Measurements from ENCODE around the gene STARD7.

The STARD7 gene

DNA sequence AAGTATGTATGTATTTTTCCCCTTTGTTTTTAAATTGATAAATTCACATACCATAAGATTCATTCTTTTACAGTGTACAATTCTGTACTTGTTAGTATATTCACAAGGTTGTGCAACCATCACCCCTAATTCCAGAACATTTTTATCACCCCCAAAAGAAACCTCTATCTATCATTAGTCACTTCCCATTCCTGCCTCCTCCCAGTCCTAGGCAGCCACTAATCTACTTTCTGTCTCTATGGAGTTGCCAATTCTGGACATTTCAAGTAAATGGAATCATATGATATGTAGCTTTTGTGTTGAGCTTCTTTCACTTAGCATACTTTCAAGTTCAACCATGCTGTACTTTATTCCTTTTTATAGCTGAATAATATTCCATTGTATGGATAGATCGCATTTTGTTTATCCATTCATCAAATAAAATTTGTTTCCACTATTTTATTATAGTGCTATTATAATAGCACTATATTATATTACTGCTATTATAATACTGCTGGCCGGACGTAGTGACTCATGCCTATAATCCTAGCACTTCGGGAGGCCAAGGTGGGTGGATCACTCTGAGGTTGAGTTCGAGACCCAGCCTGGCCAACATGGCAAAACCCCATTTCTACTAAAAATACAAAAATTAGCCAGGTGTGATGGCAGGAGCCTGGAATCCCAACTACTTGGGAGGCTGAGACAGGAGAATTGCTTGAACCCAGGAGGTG is 10.9 kb downstream of the STARD7 start:
- DNase-seq (ENCODE audit: low read depth, low spot score) = no peak

DNA sequence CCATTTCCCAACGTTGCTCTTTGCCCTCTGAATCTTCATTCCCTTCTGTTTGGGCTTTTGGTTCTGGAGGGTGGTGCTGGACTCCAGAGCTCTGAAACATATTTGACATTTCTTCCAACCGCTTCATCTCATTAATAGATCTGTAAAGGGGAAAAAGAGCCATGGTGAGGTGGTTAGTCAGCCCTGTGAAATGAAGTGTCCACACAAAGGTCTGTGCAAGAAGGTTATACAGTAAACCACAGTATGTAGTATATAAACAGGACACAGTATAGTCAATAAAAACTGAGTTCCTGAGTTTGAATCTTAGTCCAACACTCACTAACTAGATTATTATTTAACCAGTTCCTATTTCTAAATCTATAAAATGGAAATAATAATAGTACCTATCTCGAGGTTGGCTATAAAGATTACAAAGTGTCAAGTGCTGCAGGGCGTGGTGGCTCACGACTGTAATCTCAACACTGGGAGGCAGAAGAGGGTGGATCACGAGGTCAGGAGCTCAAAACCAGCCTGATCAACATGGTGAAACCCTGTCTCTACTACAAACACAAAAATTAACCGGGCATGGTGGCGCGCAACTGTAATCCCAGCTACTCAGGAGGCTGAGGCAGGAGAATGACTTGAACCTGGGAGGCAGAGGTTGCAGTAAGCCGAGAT is 13.1 kb downstream of the STARD7 start:
- peak; percentile 77 for DNase-seq (ENCODE audit: low read depth, low spot score)

DNA sequence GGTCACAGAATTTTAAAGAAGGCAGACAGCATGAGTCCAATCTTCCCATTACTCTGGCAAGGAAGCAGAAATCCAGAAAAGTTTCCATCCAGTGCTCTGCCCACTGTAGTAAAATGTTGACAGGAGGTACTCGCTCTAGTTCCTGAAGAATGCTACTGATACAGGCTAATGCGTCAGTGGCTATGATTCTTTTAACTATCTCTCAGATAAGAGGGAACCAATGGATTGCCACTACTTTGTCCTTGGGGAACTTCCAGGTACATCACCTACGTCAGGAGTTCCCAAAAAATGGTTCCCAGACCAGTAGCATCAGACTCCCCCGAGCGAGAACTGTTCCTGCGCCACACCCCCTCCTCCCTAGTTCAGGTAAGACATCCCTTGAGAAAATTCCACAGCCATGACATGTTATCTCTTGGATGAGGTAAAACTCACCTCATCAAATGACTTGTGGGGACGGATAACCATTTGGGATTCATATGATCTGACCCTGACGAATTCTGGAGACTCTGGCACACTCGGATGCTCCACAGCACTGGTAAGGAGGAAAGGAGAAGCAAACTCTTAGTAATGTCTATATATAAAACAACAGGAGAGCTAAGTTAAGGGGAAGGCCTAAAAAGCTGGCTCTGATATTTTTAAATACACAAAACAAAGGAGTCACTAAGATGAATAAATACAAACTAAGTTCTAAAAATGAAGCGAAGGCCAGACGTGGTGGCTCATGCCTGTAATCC is 16.5 kb downstream of the STARD7 start:
- no peak for DNase-seq (ENCODE audit: low read depth, low spot score)

DNA sequence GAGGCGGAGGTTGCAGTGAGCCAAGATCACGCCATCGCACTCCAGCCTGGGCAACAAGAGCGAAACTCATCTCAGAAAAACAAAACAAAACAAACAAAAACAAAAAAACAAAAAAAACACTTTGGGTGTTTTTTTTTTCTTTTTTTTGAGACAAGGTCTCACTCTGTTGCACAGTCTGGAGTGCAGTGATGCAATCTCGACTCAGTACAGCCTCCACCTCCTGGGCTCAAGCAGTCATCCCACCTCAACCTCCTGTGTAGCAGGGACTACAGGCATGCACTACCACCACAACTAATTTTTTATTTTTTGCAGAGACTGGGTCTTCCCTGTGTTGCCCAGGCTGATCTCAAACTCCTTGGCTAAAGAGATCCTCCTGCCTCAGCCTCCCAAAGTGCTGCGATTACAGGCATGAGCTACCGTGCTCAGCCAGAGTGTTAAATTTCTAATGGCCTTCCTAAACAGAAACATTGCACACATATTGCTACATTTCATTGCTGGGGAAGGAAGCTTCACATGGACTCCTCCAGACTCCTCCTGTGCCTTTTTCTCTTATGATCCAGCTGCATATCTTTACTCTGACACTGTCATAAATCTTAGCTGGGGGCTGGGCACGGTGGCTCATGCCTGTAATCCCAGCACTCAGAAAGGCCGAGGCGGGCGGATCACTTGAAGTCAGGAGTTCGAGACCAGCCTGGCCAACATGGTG is 19.7 kb downstream of the STARD7 start:
- no peak for DNase-seq (ENCODE audit: low read depth, low spot score)

DNA sequence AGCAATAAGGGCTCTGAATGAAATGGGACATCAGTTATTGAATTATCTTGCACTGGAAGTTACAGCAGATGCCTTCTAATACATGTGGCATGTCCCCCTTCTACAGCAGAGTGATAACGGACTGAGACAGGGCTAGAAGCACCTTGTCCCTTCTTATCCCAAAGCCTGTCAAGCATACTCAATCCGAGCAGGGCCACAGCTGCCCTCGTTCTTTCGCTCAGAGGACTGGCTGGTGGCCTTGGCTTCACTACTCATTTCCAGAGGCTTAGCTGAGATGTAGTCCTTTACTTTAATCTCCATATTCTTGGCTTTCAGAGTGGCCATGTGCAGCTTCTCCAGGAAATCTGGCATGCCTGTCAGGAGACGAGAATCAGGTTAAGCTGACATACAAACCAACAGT is 22.1 kb downstream of the STARD7 start:
- DNase-seq (ENCODE audit: low read depth, low spot score) = no peak

DNA sequence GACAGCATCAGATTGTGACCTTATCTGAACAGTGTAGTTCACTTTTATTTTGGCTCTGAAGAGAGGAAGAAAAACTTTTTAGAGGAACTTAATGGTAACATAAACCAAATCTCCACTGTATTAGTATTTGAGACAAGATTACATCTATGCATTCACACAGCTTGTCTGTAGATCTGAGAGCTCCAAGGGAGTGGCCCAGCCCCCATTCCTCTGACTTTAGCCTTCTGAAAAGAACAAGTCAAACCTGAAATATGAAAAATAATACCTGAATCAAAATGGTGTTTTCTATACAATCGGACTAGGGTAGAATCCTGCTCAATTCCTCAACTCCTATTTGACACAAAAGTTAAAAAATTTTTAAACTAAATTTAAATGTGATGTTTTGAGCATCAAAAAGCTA is 23.1 kb downstream of the STARD7 start:
- no peak for DNase-seq (ENCODE audit: low read depth, low spot score)

DNA sequence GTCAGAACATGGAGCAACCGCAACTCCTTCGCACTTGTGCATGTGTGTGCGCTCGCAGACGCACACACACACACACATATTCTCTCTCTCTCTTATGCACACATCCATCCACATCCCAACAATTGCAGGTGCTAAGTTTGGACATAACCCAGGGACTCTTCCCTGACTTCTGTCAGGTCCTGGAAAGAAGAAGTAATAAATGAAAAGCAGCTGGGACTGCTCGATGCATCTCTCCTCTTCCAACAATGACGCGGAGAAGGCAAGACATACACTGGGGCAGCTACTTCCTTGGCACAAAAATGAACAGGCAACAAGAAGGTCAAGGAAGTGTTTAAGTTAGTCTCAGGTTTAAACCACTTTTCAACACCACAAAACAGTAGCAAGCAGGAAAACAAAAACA is 23.6 kb downstream of the STARD7 start:
- no peak for DNase-seq (ENCODE audit: low read depth, low spot score)

DNA sequence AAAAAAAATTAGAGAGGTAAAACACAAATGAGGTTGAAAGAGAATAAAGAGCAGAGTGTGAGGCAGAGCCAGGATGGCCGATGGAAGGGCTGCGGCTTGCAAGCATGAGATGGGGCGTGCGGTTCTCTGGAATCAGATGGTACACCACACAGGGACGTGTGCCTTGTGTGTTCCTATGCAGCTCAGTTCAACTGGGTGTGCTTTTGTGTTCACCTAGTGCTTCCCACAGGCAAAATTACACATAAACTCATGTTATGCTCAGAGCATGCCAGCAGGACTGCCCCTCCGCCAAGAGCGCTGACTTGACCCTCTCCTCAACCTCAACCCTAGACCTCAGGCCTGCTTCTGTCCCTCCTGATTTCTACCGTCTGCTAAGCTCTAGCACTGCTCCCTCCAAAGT is 24.4 kb downstream of the STARD7 start:
- DNase-seq (ENCODE audit: low read depth, low spot score) = no peak

DNA sequence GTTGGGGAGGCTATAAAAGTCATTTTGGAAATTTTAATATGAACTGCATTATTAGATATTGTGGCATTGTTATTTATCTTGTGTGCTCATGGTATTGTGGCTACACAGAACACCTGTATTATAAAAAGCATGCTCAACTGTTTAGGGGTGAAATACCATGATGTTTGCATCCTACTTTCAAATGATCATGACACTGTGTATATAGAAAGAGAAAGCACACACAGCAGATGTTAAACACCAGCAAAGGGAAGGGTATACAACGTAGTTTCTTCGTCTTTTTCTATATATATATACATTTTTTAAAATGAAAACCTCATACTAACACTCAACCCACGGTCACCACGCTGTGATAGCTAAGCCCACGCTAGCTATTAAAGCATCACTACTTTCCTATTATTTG is 27.1 kb downstream of the STARD7 start:
- no peak for DNase-seq (ENCODE audit: low read depth, low spot score)

DNA sequence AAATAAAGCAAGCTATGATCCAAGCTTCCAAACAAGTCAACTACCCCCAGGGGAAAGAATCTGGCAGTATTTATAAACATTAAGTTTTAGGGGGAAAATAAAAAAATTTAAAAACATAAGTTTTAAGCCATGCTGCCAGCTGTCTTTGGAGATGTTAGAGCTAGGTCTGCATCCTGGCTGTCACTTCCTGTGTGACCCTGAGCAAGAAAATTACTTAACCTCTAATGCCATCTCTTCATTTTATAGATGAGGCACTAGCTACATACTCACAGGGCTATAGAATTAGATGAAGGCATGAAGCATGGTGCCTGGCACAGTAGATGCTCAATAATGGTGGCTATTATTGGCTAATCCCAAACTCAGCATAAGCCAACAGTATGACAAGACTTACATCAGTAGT is 28.1 kb downstream of the STARD7 start:
- DNase-seq (ENCODE audit: low read depth, low spot score) = no peak

DNA sequence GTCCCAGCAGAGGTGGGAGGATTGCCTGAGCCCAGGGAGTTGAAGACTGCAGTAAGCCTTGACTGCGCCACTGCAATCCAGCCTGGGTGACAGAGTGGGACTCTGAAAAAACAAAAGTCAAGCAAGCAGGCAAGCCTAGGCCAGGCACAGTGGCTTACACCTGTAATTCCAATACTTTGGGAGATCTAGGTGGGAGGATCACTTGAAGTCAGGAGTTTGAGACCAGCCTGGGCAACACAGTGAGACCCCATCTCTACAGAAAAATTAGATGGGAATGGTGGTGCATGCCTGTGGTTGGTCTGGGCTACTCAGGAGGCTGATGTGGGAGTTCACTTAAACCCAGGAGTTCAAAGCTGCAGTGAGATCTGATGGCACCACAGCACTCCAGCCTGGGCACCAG is 28.6 kb downstream of the STARD7 start:
- DNase-seq (ENCODE audit: low read depth, low spot score) = no peak

DNA sequence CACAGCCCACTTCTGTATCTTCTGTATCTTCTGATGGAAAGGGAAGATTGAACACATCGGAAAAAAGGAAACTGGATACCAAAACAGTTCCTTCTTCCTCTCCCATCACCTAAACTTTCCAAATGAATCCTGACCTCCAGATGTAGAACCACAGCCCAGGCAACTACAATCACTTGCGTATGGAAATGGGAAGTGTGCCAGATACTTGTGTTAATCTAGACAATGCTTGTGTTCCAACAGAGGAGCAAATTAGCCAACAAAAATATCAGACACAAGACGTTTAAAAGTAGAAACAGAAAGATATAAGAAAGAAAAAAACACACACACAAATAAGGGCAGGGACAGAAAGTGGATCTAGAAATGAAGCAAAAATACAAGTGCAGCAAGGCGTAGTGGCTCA is 32.0 kb downstream of the STARD7 start:
- no peak for DNase-seq (ENCODE audit: low read depth, low spot score)

DNA sequence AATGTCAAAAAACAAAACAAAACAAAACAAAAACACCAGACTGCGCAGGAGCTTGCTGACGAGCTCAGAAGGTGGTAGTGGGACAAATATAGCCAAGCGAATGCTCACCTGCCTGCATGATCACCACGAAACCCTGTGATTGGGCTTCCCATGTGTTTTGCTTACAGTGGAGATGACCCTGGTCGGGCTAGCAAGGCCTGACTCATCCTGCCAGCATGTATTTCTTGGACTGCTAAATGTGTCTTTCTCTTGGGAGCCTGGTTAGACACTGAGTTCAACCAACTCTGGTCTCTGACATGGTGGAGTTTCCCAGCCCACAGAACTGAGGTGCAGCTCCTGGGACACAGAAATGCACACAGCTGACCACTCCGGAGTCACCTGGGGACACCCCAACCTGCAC is 32.7 kb downstream of the STARD7 start:
- peak; percentile 59 for DNase-seq (ENCODE audit: low read depth, low spot score)

DNA sequence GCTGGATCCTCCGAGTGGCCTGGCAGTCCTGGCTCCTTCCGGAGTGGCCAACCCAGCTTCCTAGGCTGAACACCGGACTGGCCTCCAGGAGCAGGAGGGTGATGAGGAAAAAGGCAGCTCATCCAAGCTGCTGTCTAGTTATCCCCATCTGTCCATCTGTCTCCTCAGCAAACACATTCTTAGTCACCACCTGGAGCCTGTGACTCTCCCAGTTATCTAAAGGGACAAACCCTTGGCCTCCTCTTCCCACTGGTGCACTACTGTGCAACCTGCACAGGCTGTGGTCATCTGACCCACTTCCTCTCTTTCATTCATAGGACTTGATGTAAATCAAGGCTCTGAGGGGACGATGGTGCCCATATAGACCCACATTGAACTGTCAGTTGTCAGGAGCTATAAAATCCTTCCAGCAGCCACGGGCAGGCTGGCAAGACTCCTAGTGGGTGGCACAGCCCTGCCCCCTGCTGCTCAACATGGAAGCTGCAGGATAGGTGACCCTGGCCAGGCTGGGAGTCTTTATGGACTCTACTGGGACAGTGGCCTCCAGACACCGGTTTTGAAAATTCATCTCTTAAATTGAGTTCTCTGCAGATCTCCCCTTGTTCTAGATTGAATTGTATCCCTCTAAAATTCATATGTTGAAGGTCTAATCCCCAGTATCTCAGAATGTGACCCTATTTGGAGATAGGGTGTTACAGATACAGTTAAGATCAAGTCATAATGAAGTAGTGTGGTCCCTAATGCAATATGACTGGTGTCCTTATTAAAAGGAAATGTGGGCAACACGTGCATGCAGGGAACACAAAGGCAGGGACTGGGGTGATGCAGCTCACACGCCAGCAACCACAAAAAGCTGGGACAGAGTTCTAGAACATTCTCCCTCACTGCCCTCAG is 34.1 kb downstream of the STARD7 start:
- peak; percentile 84 for DNase-seq (ENCODE audit: low read depth, low spot score)

DNA sequence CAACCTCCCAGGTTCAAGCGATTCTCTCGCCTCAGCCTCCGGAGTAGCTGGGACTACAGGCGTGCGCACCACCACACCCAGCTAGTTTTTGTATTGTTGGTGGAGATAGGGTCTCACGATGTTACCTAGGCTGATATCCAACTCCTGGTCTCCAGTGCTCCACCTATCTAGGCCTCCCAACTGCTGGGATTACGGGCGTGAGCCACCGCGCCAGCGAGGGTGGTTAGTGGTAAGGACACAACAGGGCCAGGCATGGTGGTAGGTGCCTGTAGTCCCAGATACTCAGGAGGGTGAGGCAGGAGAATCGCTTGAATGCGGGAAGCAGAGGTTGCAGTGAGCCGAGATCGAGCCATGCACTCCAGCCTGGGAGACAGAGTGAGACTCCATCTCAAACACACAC is 36.8 kb downstream of the STARD7 start:
- no peak for DNase-seq (ENCODE audit: low read depth, low spot score)

DNA sequence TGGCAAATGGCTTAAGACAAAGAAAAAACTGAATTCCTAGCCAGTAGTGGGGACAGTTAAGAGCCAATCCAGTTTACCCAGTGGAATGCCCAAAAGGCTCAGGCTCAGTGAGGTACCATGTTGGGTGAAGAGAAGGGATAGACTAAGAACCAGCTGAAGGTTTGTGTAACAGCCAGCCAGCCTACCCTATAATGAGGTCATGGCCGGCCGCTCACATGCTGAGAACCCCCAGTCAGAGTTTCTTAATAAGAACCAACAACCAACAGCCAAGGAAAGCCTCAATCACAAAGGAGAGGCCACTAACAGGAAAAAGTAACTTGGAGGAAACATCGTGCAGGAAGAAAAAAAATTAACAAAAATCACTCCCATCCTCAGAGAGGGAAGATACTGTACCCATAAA is 38.0 kb downstream of the STARD7 start:
- no peak for DNase-seq (ENCODE audit: low read depth, low spot score)

DNA sequence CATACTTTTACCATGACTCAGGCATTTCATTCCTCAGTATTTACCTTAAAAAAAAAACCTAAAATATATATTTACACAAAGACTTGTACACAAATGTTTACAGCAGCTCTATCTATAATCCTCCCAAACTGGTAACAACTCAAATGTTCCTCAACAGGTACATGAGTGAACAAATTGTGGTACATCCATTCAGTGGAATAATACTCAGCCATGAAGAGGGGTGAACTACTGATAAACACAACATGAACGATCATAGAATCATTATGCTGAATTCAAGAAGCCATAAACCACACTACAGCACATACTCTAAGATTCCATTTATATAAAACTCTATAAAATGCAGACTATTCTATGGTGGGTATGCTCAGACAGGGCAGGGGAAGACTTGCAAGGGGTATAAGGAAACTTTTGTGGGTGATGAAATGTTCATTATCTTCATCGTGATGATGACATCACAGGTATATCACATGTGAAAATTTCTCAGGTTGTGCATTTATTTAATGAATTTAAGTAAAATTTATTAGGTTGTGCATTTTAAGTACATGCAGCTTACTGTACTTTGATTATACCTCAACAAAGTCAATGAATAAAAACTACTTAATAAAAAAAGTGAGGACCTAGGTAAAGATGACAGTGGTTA is 38.6 kb downstream of the STARD7 start:
- DNase-seq (ENCODE audit: low read depth, low spot score) = no peak

DNA sequence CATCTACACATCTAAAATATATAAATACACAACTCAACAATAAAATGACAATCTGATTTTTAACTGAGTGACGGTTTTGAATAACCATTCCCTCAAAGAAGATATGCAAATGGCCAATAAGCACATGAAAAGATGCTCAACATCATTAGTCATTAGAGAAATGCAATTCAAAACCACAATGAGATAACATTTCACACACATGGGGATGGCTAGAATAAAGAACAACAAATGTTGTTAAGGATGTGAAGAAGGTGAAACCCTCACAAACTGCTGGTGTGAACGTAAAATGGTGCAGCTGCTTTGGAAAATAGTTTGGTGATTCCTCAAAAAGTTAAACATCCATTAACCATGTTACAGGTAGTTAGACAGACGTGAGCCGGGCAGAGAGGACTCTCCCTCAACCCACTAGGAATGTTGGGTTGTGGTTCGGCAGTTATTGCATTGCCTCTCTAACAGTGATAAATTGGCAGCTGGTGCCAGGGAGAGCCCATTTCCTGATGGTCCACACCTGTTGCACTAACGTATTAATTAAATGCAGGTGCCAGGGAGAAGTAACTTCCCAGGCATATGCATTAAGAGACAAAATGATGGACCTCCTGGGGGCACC is 41.1 kb downstream of the STARD7 start:
- DNase-seq (ENCODE audit: low read depth, low spot score) = peak; percentile 33

DNA sequence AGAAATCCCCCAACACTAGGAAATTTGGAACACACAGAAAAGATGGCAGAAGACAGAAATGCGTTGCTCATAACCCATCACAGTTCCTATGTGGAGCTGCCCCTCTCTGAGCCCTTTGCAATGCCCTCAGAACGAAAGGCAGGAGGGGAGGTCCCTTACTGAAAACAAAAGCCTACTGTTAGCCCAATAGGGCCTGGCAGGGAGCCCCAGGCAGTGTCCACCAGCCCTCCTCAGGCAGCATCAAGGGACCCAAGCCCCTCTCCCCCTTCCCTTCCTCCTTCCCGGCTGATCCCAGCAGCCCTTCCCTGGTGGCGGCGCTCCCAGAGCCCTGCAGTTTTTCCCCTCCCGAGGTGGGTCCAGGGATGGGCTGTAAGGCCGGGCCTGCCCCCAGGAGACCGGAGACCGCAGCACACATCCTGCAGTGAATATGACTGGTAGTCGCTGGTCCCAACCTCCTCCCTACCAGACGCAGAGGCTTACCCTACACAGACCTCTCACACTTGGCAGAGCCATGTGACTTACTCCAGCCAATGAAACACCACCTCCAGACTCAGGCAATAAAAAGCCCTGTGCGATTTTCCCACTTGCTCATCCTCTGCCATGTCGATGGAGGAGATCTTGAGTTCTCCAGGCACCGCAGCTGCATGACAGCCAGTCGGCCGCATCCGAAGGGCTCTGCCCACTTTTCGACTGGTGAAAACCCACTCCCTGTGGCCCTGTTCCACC is 44.0 kb downstream of the STARD7 start:
- no peak for DNase-seq (ENCODE audit: low read depth, low spot score)
